Umbilical cord (tissue), 2 donors: ENCODE data around the gene WFDC11. TPM values are rescaled to one million over a fixed set of nuclear protein-coding genes. Genes with fewer than 3 reads are reported as not detected.
A peak's percentile ranks its signal among the peaks of the same experiment; 100 is the strongest.
"Not testable (repeated sequence)": the region's sequence is repeated elsewhere in the genome, so short reads cannot be mapped to it uniquely, and the experiment has no call there.

ENCODE experiments used
- DNase-seq: peaks from one replicate; pipeline ENCODE4 v3.0.0-alpha.2; 2015; ENCODE audit warnings: low spot score
- total RNA-seq: library from RNA; depleted of rRNA; stranded (reverse); fragments of >200 nt; gene quantifications from one replicate; pipeline ENCODE4 v1.2.3, GENCODE V29; 2014; ENCODE audit warnings: low replicate concordance; ENCODE audit not compliant: insufficient read depth

WFDC11 gene
- total RNA-seq = not detected

DNA sequence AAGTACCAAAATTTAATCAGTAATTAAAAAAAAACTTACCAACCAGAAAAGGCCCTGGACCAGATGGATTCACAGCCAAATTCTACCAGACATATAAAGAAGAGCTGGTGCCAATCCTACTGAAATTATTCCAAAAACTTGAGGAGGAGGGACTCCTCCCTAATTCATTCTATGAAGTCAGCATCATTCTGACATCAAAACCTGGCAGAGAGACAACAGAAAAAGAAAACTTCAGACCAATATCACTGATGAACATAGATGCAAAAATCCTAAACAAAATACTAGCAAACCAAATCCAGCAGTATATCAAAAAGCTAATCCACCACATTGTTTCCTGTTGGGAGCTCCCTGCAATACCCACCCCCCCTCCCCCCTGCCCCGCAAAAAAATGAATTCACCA, at the start of gene WFDC11:
TSS of gene WFDC11 (minus strand) at position 101 of the 400 bp plus-strand sequence. CDS start 19,639 bp downstream, outside the sequence.
- no peak for DNase-seq

- not testable (repeated sequence) for DNase-seq
Measured at GRCh38 chr20:45716141-45716688, 46.2 kb upstream of the WFDC11 start.

GRCh38 chr20:45704969-45705637, 35.1 kb upstream of the WFDC11 start, which contains the start of gene WFDC10B:
Gene WFDC10B (minus strand): TSS chr20:45705019. CDS start chr20:45685992, 19,027 bp downstream.
- DNase-seq = no peak

GRCh38 chr20:45701873-45702272, 31.8 kb upstream of the WFDC11 start, which contains the start of gene WFDC13:
Gene WFDC13 (plus strand): TSS chr20:45702038. CDS start chr20:45702124, 86 bp downstream.
- DNase-seq = no peak

GRCh38 chr20:45701104-45701503, 31.1 kb upstream of the WFDC11 start:
- DNase-seq = no peak

- DNase-seq = no peak
Measured at GRCh38 chr20:45695496-45695895, 25.5 kb upstream of the WFDC11 start.

- not testable (repeated sequence) for DNase-seq
Measured at GRCh38 chr20:45693346-45693745, 23.3 kb upstream of the WFDC11 start.

- DNase-seq = no peak
Measured at GRCh38 chr20:45685896-45686295, 15.9 kb upstream of the WFDC11 start.

GRCh38 chr20:45679650-45680049, 9.6 kb upstream of the WFDC11 start:
- DNase-seq = no peak

DNA sequence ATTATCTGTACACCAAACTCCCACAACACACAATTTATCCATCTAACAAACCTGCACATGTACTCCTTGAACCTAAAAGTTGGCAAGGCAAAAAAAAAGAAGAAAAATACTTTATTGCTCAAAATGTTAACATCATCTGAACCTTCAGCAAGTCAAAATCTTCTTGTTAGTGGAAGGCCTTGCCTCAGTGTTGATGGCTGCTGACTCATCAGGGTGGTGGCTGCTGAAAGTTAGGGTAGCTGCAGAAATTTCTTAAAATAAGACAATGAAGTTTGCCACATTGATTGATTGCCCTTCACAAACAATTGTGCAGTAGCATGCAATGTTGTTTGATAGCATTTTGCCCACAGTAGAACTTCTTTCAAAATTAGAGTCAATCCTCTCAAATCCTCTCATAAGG, 2.7 kb upstream of the WFDC11 start:
- DNase-seq = no peak

DNA sequence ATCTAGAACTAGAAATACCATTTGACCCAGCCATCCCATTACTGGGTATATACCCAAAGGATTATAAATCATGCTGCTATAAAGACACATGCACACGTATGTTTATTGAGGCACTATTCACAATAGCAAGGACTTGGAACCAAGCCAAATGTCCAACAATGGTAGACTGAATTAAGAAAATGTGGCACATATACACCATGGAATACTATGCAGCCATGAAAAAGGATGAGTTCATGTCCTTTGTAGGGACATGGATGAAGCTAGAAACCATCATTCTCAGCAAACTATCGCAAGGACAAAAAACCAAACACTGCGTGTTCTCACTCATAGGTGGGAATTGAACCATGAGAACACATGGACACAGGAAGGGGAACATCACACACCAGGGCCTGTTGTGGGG, 13.0 kb downstream of the WFDC11 start:
- DNase-seq = not testable (repeated sequence)

DNA sequence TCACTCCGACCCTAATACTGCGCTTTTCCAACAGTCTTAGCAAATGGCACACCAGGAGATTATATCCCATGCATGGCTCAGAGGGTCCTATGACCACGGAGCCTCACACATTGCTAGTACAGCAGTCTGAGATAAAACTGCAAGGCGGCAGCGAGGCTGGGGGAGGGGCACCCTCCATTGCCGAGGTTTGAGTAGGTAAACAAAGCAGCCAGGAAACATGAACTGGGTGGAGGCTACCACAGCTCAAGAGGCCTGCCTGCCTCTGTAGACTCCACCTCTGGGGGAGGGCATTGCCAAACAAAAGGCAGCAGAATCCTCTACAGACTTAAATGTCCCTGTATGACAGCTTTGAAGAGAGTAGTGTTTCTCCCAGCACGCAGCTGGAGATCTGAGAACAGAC, 18.3 kb downstream of the WFDC11 start:
- DNase-seq = not testable (repeated sequence)

GRCh38 chr20:45649312-45649863, 20.7 kb downstream of the WFDC11 start:
- no peak for DNase-seq

- no peak for DNase-seq
Measured at GRCh38 chr20:45647441-45648050, 22.5 kb downstream of the WFDC11 start.

DNA sequence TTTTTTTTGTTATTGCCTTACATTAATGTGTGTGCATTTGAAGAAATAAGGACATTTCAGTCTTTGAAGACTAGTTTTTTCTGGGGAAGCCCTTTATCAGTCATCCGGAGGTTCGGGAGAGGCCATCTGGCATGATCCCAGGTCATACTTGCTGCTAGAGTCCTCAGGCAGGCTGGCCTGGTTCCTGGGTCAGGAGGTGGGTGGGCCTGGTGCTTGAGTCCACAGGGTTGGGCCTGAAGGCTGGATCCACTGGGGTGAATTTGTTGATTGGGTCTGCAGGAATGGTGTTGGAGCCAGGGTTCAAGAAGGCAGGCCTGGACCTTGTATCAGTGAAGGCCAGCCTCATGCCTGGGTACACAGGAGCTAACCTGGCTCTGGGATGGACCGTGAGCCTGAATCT, 23.2 kb downstream of the WFDC11 start:
- no peak for DNase-seq

DNA sequence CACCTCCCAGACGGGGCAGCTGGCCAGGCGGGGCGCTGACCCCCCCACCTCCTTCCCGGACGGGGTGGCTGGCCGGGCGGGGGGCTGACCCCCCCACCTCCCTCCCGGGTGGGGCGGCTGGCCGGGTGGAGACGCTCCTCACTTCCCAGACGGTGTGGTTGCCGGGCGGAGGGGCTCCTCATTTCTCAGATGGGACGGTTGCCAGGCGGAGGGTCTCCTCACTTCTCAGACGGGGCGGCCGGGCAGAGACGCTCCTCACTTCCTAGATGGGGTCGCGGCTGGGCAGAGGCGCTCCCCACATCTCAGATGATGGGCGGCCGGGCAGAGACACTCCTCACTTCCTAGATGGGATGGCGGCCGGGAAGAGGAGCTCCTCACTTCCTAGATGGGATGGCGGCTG, 24.2 kb downstream of the WFDC11 start:
- DNase-seq = not testable (repeated sequence)

DNA sequence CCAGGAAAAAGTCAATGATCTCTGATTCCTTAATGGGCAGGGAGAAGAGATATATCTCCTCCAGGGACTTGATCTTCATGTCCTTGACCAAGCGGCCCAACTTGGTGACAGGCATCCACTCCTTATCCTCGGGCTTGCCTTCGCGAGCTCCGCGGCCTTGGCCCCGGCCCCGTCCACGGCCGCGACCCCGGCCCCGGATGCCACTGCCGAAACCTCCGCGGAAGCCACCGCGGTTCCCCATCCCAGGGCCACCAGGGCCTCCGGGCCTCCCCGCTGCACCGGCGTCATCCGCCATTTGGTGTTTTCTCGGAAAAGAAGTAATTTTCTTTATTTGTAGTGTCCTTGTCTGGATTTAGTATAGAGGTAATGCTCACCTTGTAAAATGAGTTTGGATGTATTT, 29.0 kb downstream of the WFDC11 start:
- DNase-seq = not testable (repeated sequence)

DNA sequence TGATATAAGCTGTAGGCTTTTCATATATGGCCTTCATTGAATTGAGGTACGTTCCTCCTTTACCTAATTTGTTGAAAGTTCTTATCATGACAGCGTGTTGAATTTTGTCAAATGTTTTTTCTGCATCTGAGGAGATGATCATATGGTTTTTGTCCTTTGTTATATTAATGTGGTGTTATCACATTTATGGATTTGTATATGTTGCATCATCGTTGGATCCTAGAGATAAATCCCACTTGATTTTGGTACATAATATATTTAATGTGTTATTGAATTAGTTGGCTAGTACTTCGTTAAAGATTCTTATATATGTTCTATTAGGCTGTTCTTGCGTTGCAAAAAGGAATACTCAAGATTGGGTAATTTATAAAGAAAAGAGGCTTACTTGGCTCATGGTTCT, 30.4 kb downstream of the WFDC11 start:
- DNase-seq = no peak

- DNase-seq = no peak
Measured at GRCh38 chr20:45636513-45636912, 33.5 kb downstream of the WFDC11 start.

- DNase-seq = no peak
Measured at GRCh38 chr20:45631184-45631583, 38.9 kb downstream of the WFDC11 start, which contains the start of gene WFDC9. Gene WFDC9 (minus strand): TSS chr20:45631284. CDS start chr20:45610181, 21,103 bp downstream.

GRCh38 chr20:45630371-45630770, 39.7 kb downstream of the WFDC11 start:
- no peak for DNase-seq

DNA sequence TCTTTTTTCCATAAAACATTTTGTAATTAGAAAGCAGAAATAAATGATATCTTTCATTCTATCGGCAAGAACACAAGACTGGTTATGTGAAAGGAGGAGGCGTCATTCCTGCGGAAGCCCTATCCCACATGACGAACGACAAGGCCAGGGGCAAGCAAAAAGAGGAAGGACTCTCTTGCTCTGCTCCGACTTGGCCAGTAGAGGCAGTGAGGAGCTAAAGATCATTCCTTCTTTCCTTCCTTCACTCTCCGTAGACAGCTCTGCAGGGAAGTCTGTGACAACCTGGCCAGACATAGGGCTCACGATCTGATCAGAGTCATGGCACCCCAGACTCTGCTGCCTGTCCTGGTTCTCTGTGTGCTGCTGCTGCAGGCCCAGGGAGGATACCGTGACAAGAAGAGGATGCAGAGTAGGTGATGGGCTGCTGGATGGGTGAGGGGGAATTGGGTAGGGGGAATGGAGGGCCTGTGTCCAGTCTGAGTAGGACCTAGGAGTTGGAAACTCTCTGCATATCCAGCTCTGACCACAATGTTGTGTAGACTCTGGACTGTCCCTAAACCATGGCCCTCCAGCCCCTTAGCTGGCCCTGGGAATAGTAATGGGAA, 40.4 kb downstream of the WFDC11 start, which contains the start of gene WFDC10A:
TSS of gene WFDC10A (plus strand) at position 244 of the 605 bp plus-strand sequence. CDS start at position 319, 75 bp downstream.
- DNase-seq = peak; percentile 22
